HepG2 (cell line): Measurements from ENCODE around the gene AGRN.

ENCODE experiments used
- CTCF ChIP-seq: sonication (generic); formaldehyde crosslinking; IDR thresholded peaks from 2 replicates; pipeline ENCODE4 v1.5.0; 2020; ENCODE audit warnings: mild to moderate bottlenecking, missing genetic modification reagents, moderate library complexity
- MZF1 ChIP-seq: sonication (generic); formaldehyde crosslinking; IDR thresholded peaks from 2 replicates; pipeline ENCODE4 v1.8.1; 2023; ENCODE audit warnings: mild to moderate bottlenecking, missing genetic modification reagents, borderline replicate concordance
- NFE2L1 ChIP-seq: sonication (generic); formaldehyde crosslinking; IDR thresholded peaks from 2 replicates; pipeline ENCODE4 v1.4.0; 2020; ENCODE audit warnings: missing genetic modification reagents, mild to moderate bottlenecking, borderline replicate concordance
- RBM39 ChIP-seq: fragments of 200-400 bp; formaldehyde crosslinking; IDR thresholded peaks from one replicate; pipeline ENCODE4 v1.6.1; 2018; ENCODE audit warnings: antibody characterized with exemption, mild to moderate bottlenecking, low read depth, low read length; ENCODE audit not compliant: poor library complexity, severe bottlenecking
- ZBTB7A ChIP-seq: sonication (generic); formaldehyde crosslinking; IDR thresholded peaks from 2 replicates; pipeline ENCODE4 v1.8.0; 2022; ENCODE audit warnings: mild to moderate bottlenecking, missing genetic modification reagents

GRCh38 chr1:1085911-1086841 is 66.3 kb downstream of the AGRN start:
- no peak for TF ChIP-seq MZF1 (CRISPR knock-in tag)
- TF ChIP-seq ZBTB7A (CRISPR knock-in tag): no peak
- no peak for TF ChIP-seq NFE2L1 (CRISPR knock-in tag)
- no peak for TF ChIP-seq RBM39
- no peak for TF ChIP-seq CTCF (CRISPR knock-in tag)
